Measurements from ENCODE around the gene FLNA.
A peak's percentile ranks its signal among the peaks of the same experiment; 100 is the strongest.

FLNA gene

GRCh38 chrX:154374313-154375155 is at the start of gene FLNA:
TSS of gene FLNA (minus strand) at chrX:154374634. CDS start at chrX:154371245, 3,389 bp downstream.
- peaks cover 2% of the 10 kb centered on the region; the same call in 1 of the 2 replicates for H3K9me3 ChIP-seq (ENCODE audit: control insufficient read depth, insufficient read depth, low read depth, low read length)
- peak within 1 kb of the TSS; percentile 55 for H3K4me3 ChIP-seq (ENCODE audit: low read depth, low read length)
- peak within 1 kb of the TSS; percentile 25; the same call in 1 of the 2 replicates for H3K27ac ChIP-seq (ENCODE audit: low read depth, low read length)
- peaks cover 23% of the 10 kb centered on the region; the same call in 1 of the 2 replicates for H3K4me1 ChIP-seq (ENCODE audit: control insufficient read depth, insufficient read depth, low read length)
- H3K9ac ChIP-seq (ENCODE audit: low read length) = peak within 1 kb of the TSS; percentile 84
- peaks cover 8% of the 10 kb centered on the region for H3K36me3 ChIP-seq (ENCODE audit: control insufficient read depth, insufficient read depth, low read length)
- H3K27me3 ChIP-seq (ENCODE audit: control insufficient read depth, insufficient read depth, low read length) = no peaks in the 10 kb centered on the region

GRCh38 chrX:154420402-154420756 is 45.9 kb upstream of the FLNA start:
- no peaks in the 10 kb centered on the region for H3K27me3 ChIP-seq (ENCODE audit: control insufficient read depth, insufficient read depth, low read length)
- peaks cover 8% of the 10 kb centered on the region; the same call in 1 of the 2 replicates for H3K9me3 ChIP-seq (ENCODE audit: control insufficient read depth, insufficient read depth, low read depth, low read length)
- H3K36me3 ChIP-seq (ENCODE audit: control insufficient read depth, insufficient read depth, low read length) = peaks cover 13% of the 10 kb centered on the region; the same call in 1 of the 2 replicates
- no peak overlapping the region for H3K4me3 ChIP-seq (ENCODE audit: low read depth, low read length)
- no peak overlapping the region for H3K9ac ChIP-seq (ENCODE audit: low read length)
- no peak overlapping the region for H3K27ac ChIP-seq (ENCODE audit: low read depth, low read length)
- no peaks in the 10 kb centered on the region for H3K4me1 ChIP-seq (ENCODE audit: control insufficient read depth, insufficient read depth, low read length)

GRCh38 chrX:154419688-154420401 is 45.4 kb upstream of the FLNA start:
- H3K36me3 ChIP-seq (ENCODE audit: control insufficient read depth, insufficient read depth, low read length) = peaks cover 16% of the 10 kb centered on the region; the same call in 1 of the 2 replicates
- no peaks in the 10 kb centered on the region for H3K27me3 ChIP-seq (ENCODE audit: control insufficient read depth, insufficient read depth, low read length)
- no peak overlapping the region for H3K27ac ChIP-seq (ENCODE audit: low read depth, low read length)
- no peak overlapping the region for H3K9ac ChIP-seq (ENCODE audit: low read length)
- H3K9me3 ChIP-seq (ENCODE audit: control insufficient read depth, insufficient read depth, low read depth, low read length) = peaks cover 8% of the 10 kb centered on the region; the same call in 1 of the 2 replicates
- H3K4me3 ChIP-seq (ENCODE audit: low read depth, low read length) = no peak overlapping the region
- no peaks in the 10 kb centered on the region for H3K4me1 ChIP-seq (ENCODE audit: control insufficient read depth, insufficient read depth, low read length)

- H3K27me3 ChIP-seq (ENCODE audit: control insufficient read depth, insufficient read depth, low read length) = no peaks in the 10 kb centered on the region
- H3K4me3 ChIP-seq (ENCODE audit: low read depth, low read length) = no peak overlapping the region
- peaks cover 16% of the 10 kb centered on the region; the same call in 1 of the 2 replicates for H3K36me3 ChIP-seq (ENCODE audit: control insufficient read depth, insufficient read depth, low read length)
- H3K9me3 ChIP-seq (ENCODE audit: control insufficient read depth, insufficient read depth, low read depth, low read length) = peaks cover 8% of the 10 kb centered on the region; the same call in 1 of the 2 replicates
- no peaks in the 10 kb centered on the region for H3K4me1 ChIP-seq (ENCODE audit: control insufficient read depth, insufficient read depth, low read length)
- H3K9ac ChIP-seq (ENCODE audit: low read length) = no peak overlapping the region
- H3K27ac ChIP-seq (ENCODE audit: low read depth, low read length) = no peak overlapping the region
Measured at GRCh38 chrX:154419189-154419588, 44.8 kb upstream of the FLNA start.

- H3K4me3 ChIP-seq (ENCODE audit: low read depth, low read length) = no peak overlapping the region
- peaks cover 28% of the 10 kb centered on the region; the same call in 1 of the 2 replicates for H3K36me3 ChIP-seq (ENCODE audit: control insufficient read depth, insufficient read depth, low read length)
- H3K9me3 ChIP-seq (ENCODE audit: control insufficient read depth, insufficient read depth, low read depth, low read length) = peaks cover 16% of the 10 kb centered on the region; the same call in 1 of the 2 replicates
- no peaks in the 10 kb centered on the region for H3K27me3 ChIP-seq (ENCODE audit: control insufficient read depth, insufficient read depth, low read length)
- H3K27ac ChIP-seq (ENCODE audit: low read depth, low read length) = no peak overlapping the region
- H3K9ac ChIP-seq (ENCODE audit: low read length) = no peak overlapping the region
- no peaks in the 10 kb centered on the region for H3K4me1 ChIP-seq (ENCODE audit: control insufficient read depth, insufficient read depth, low read length)
Measured at GRCh38 chrX:154417157-154417556, 42.7 kb upstream of the FLNA start.

- Histone ChIP-seq H3K9me3 (ENCODE audit: control insufficient read depth, insufficient read depth, low read depth, low read length) (peaks cover 11% of the 10 kb centered on the region; the same call in 1 of the 2 replicates), H3K27me3 (ENCODE audit: control insufficient read depth, insufficient read depth, low read length) (no peaks in the 10 kb centered on the region), H3K4me3 (ENCODE audit: low read depth, low read length) (no peak overlapping the region), H3K36me3 (ENCODE audit: control insufficient read depth, insufficient read depth, low read length) (peaks cover 16% of the 10 kb centered on the region; the same call in 1 of the 2 replicates), H3K9ac (ENCODE audit: low read length) (no peak overlapping the region), H3K27ac (ENCODE audit: low read depth, low read length) (no peak overlapping the region), H3K4me1 (ENCODE audit: control insufficient read depth, insufficient read depth, low read length) (peaks cover 13% of the 10 kb centered on the region)
Measured at GRCh38 chrX:154413142-154413541, 38.7 kb upstream of the FLNA start.

- peaks cover 11% of the 10 kb centered on the region; the same call in 1 of the 2 replicates for H3K9me3 ChIP-seq (ENCODE audit: control insufficient read depth, insufficient read depth, low read depth, low read length)
- H3K27ac ChIP-seq (ENCODE audit: low read depth, low read length) = no peak overlapping the region
- H3K4me1 ChIP-seq (ENCODE audit: control insufficient read depth, insufficient read depth, low read length) = peaks cover 13% of the 10 kb centered on the region
- H3K27me3 ChIP-seq (ENCODE audit: control insufficient read depth, insufficient read depth, low read length) = no peaks in the 10 kb centered on the region
- peaks cover 16% of the 10 kb centered on the region; the same call in 1 of the 2 replicates for H3K36me3 ChIP-seq (ENCODE audit: control insufficient read depth, insufficient read depth, low read length)
- H3K9ac ChIP-seq (ENCODE audit: low read length) = peak overlapping the region; percentile 56
- H3K4me3 ChIP-seq (ENCODE audit: low read depth, low read length) = peak overlapping the region; percentile 77
Measured at GRCh38 chrX:154412468-154412867, 38.0 kb upstream of the FLNA start.

- H3K36me3 ChIP-seq (ENCODE audit: control insufficient read depth, insufficient read depth, low read length) = peaks cover 16% of the 10 kb centered on the region; the same call in 1 of the 2 replicates
- H3K4me1 ChIP-seq (ENCODE audit: control insufficient read depth, insufficient read depth, low read length) = peaks cover 13% of the 10 kb centered on the region
- peak overlapping the region; percentile 56 for H3K9ac ChIP-seq (ENCODE audit: low read length)
- peak overlapping the region; percentile 54; the same call in 1 of the 2 replicates for H3K27ac ChIP-seq (ENCODE audit: low read depth, low read length)
- no peaks in the 10 kb centered on the region for H3K27me3 ChIP-seq (ENCODE audit: control insufficient read depth, insufficient read depth, low read length)
- peaks cover 11% of the 10 kb centered on the region; the same call in 1 of the 2 replicates for H3K9me3 ChIP-seq (ENCODE audit: control insufficient read depth, insufficient read depth, low read depth, low read length)
- peak overlapping the region; percentile 77 for H3K4me3 ChIP-seq (ENCODE audit: low read depth, low read length)
Measured at GRCh38 chrX:154411981-154412340, 37.5 kb upstream of the FLNA start.

- Histone ChIP-seq H3K9me3 (ENCODE audit: control insufficient read depth, insufficient read depth, low read depth, low read length) (peaks cover 12% of the 10 kb centered on the region; the same call in 1 of the 2 replicates), H3K27ac (ENCODE audit: low read depth, low read length) (peak within 1 kb of the TSS; percentile 18; the same call in 1 of the 2 replicates), H3K9ac (ENCODE audit: low read length) (peak within 1 kb of the TSS; percentile 73), H3K27me3 (ENCODE audit: control insufficient read depth, insufficient read depth, low read length) (no peaks in the 10 kb centered on the region), H3K4me1 (ENCODE audit: control insufficient read depth, insufficient read depth, low read length) (peaks cover 13% of the 10 kb centered on the region), H3K4me3 (ENCODE audit: low read depth, low read length) (peak within 1 kb of the TSS; percentile 61), H3K36me3 (ENCODE audit: control insufficient read depth, insufficient read depth, low read length) (peaks cover 12% of the 10 kb centered on the region; the same call in 1 of the 2 replicates)
Measured at GRCh38 chrX:154409222-154409871, 34.9 kb upstream of the FLNA start, which contains the start of gene DNASE1L1. TSS of gene DNASE1L1 (minus strand) at chrX:154409254. CDS start at chrX:154405568, 3,686 bp downstream.

- Histone ChIP-seq H3K4me1 (ENCODE audit: control insufficient read depth, insufficient read depth, low read length) (peaks cover 13% of the 10 kb centered on the region), H3K27ac (ENCODE audit: low read depth, low read length) (no peak overlapping the region), H3K4me3 (ENCODE audit: low read depth, low read length) (peak overlapping the region; percentile 61), H3K9ac (ENCODE audit: low read length) (peak overlapping the region; percentile 73), H3K36me3 (ENCODE audit: control insufficient read depth, insufficient read depth, low read length) (peaks cover 9% of the 10 kb centered on the region; the same call in 1 of the 2 replicates), H3K9me3 (ENCODE audit: control insufficient read depth, insufficient read depth, low read depth, low read length) (peaks cover 12% of the 10 kb centered on the region; the same call in 1 of the 2 replicates), H3K27me3 (ENCODE audit: control insufficient read depth, insufficient read depth, low read length) (no peaks in the 10 kb centered on the region)
Measured at GRCh38 chrX:154408659-154409221, 34.3 kb upstream of the FLNA start.
